Dedifferentiated amniotic fluid mesenchymal stem cell (primary cell): ENCODE measurements around the gene DDX1.
"Not testable (repeated sequence)": the region's sequence is repeated elsewhere in the genome, so short reads cannot be mapped to it uniquely, and the experiment has no call there.

Experiments used
- DNase-seq: peaks from one replicate; pipeline ENCODE4 v3.0.0-alpha.2; 2016; ENCODE audit errors: extremely low spot score

DDX1 gene

GRCh38 chr2:15591692-15592463 is at the start of gene DDX1:
TSS of gene DDX1 (plus strand) at chr2:15591868. CDS start at chr2:15591934, 66 bp downstream.
- DNase-seq = peak; percentile 79

- DNase-seq = not testable (repeated sequence)
Observed at GRCh38 chr2:15542269-15542668, 49.4 kb upstream of the DDX1 start.

GRCh38 chr2:15543053-15543452 is 48.6 kb upstream of the DDX1 start:
- DNase-seq = no peak

- no peak for DNase-seq
Observed at GRCh38 chr2:15543541-15543940, 48.1 kb upstream of the DDX1 start.

GRCh38 chr2:15544227-15544626 is 47.4 kb upstream of the DDX1 start:
- DNase-seq = no peak

GRCh38 chr2:15546297-15547098 is 45.2 kb upstream of the DDX1 start:
- DNase-seq = no peak

GRCh38 chr2:15547115-15547876 is 44.4 kb upstream of the DDX1 start:
- no peak for DNase-seq

- DNase-seq = no peak
Observed at GRCh38 chr2:15548974-15549373, 42.7 kb upstream of the DDX1 start.

GRCh38 chr2:15553519-15553918 is 38.1 kb upstream of the DDX1 start:
- DNase-seq = no peak

GRCh38 chr2:15553951-15554350 is 37.7 kb upstream of the DDX1 start:
- DNase-seq = no peak

GRCh38 chr2:15554525-15555218 is 37.0 kb upstream of the DDX1 start:
- DNase-seq = peak; percentile 74

- DNase-seq = no peak
Observed at GRCh38 chr2:15555760-15556193, 35.9 kb upstream of the DDX1 start.

GRCh38 chr2:15556311-15556930 is 35.2 kb upstream of the DDX1 start:
- no peak for DNase-seq

GRCh38 chr2:15557887-15558311 is 33.8 kb upstream of the DDX1 start:
- DNase-seq = no peak

- no peak for DNase-seq
Observed at GRCh38 chr2:15559379-15560139, 32.1 kb upstream of the DDX1 start.

- DNase-seq = peak; percentile 40
Observed at GRCh38 chr2:15560140-15560987, 31.3 kb upstream of the DDX1 start.

- peak; percentile 89 for DNase-seq
Observed at GRCh38 chr2:15560988-15561573, 30.6 kb upstream of the DDX1 start, which contains the start of gene NBAS. TSS of gene NBAS (minus strand) at chr2:15561334. CDS start at chr2:15561304, 30 bp downstream.

- DNase-seq = peak; percentile 33
Observed at GRCh38 chr2:15561574-15562344, 29.9 kb upstream of the DDX1 start.
